Neural cell (in vitro differentiated cells): Measurements from ENCODE around the gene KATNIP.

Experiments
- EP300 ChIP-seq: fragments of 450-650 bp; conservative IDR thresholded peaks from 2 replicates; pipeline ENCODE4 v1.6.1; 2014; ENCODE audit warnings: antibody characterized with exemption, mild to moderate bottlenecking, moderate library complexity; ENCODE audit not compliant: poor library complexity, severe bottlenecking
- EZH2 ChIP-seq: fragments of 200-600, 300-800 bp; shearing (Covaris generic), sonication (generic); IDR thresholded peaks from 2 replicates; pipeline ENCODE4 v1.6.1; 2014; ENCODE audit warnings: antibody characterized with exemption, low read length, borderline replicate concordance, mild to moderate bottlenecking; ENCODE audit not compliant: insufficient read depth, poor library complexity, severe bottlenecking
- MXI1 ChIP-seq: fragments of 450-650 bp; conservative IDR thresholded peaks from 2 replicates; pipeline ENCODE4 v1.6.1; 2014; ENCODE audit warnings: antibody characterized with exemption, mild to moderate bottlenecking; ENCODE audit not compliant: poor library complexity, severe bottlenecking
- POLR2AphosphoS5 ChIP-seq: IDR thresholded peaks from 2 replicates; pipeline ENCODE4 v1.6.1; 2012
- RAD21 ChIP-seq: fragments of 450-650 bp; conservative IDR thresholded peaks from 2 replicates; pipeline ENCODE4 v1.6.1; 2014; ENCODE audit warnings: antibody characterized with exemption, mild to moderate bottlenecking, moderate library complexity
- TAF1 ChIP-seq: IDR thresholded peaks from 2 replicates; pipeline ENCODE4 v1.6.1; 2012; ENCODE audit warnings: low read depth
- TF ChIP-seq, protein P1 (sequence below): fragments of 450-650 bp; IDR thresholded peaks from 2 replicates; pipeline ENCODE4 v1.5.1; 2014; ENCODE audit warnings: antibody characterized with exemption, mild to moderate bottlenecking, moderate library complexity; ENCODE audit not compliant: poor library complexity, severe bottlenecking
- TF ChIP-seq, protein P2 (sequence below): IDR thresholded peaks from 2 replicates; pipeline ENCODE4 v1.6.1; 2012; ENCODE audit warnings: borderline replicate concordance

DNA sequence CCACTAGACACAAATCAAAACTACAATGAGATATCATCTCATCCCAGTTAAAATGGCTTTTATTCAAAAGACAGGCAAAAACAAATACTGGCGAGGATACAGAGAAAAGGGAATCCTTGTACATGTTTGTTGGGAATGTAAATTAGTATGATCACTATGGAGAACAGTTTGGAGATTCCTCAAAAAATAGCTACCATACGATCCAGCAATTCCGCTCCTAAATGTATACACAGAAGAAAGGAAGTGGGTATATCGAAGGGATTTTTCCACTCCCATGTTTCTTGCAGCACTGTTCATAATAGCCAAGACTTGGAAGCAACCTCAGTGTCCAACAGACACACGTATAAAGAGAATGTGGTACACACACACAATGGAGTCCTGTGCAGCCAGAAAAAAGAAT lies 35.3 kb downstream of the KATNIP start:
- TF ChIP-seq EP300 (no peak), POLR2AphosphoS5 (no peak), TAF1 (no peak), RAD21 (no peak), EZH2 (no peak), MXI1 (no peak)
- TF ChIP-seq, protein P1, sequence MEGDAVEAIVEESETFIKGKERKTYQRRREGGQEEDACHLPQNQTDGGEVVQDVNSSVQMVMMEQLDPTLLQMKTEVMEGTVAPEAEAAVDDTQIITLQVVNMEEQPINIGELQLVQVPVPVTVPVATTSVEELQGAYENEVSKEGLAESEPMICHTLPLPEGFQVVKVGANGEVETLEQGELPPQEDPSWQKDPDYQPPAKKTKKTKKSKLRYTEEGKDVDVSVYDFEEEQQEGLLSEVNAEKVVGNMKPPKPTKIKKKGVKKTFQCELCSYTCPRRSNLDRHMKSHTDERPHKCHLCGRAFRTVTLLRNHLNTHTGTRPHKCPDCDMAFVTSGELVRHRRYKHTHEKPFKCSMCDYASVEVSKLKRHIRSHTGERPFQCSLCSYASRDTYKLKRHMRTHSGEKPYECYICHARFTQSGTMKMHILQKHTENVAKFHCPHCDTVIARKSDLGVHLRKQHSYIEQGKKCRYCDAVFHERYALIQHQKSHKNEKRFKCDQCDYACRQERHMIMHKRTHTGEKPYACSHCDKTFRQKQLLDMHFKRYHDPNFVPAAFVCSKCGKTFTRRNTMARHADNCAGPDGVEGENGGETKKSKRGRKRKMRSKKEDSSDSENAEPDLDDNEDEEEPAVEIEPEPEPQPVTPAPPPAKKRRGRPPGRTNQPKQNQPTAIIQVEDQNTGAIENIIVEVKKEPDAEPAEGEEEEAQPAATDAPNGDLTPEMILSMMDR: no peak
- TF ChIP-seq, protein P2, sequence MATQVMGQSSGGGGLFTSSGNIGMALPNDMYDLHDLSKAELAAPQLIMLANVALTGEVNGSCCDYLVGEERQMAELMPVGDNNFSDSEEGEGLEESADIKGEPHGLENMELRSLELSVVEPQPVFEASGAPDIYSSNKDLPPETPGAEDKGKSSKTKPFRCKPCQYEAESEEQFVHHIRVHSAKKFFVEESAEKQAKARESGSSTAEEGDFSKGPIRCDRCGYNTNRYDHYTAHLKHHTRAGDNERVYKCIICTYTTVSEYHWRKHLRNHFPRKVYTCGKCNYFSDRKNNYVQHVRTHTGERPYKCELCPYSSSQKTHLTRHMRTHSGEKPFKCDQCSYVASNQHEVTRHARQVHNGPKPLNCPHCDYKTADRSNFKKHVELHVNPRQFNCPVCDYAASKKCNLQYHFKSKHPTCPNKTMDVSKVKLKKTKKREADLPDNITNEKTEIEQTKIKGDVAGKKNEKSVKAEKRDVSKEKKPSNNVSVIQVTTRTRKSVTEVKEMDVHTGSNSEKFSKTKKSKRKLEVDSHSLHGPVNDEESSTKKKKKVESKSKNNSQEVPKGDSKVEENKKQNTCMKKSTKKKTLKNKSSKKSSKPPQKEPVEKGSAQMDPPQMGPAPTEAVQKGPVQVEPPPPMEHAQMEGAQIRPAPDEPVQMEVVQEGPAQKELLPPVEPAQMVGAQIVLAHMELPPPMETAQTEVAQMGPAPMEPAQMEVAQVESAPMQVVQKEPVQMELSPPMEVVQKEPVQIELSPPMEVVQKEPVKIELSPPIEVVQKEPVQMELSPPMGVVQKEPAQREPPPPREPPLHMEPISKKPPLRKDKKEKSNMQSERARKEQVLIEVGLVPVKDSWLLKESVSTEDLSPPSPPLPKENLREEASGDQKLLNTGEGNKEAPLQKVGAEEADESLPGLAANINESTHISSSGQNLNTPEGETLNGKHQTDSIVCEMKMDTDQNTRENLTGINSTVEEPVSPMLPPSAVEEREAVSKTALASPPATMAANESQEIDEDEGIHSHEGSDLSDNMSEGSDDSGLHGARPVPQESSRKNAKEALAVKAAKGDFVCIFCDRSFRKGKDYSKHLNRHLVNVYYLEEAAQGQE: no peak
